Left ventricle myocardium inferior (tissue), 1 donor: ENCODE results near the gene MUC2. TPM values are rescaled to one million over a fixed set of nuclear protein-coding genes. Genes with fewer than 3 reads are reported as not detected.

Experiments
- DNase-seq: peaks from one replicate; pipeline ENCODE4 v3.0.0-alpha.2; 2020
- H3K27ac ChIP-seq: fragments of 200-600 bp; replicated peaks from 2 replicates; pipeline ENCODE4 v1.8.0; 2021
- H3K27me3 ChIP-seq: fragments of 200-600 bp; 2 replicates; pipeline ENCODE4 v1.8.0; 2021; ENCODE audit warnings: low read depth
- H3K36me3 ChIP-seq: fragments of 200-600 bp; 2 replicates; pipeline ENCODE4 v1.8.0; 2021
- H3K4me1 ChIP-seq: fragments of 200-600 bp; 2 replicates; pipeline ENCODE4 v1.8.0; 2021
- H3K4me3 ChIP-seq: fragments of 200-600 bp; 2 replicates; pipeline ENCODE4 v1.8.0; 2021; ENCODE audit warnings: mild to moderate bottlenecking, moderate library complexity
- H3K9me3 ChIP-seq: fragments of 200-600 bp; replicated peaks from 2 replicates; pipeline ENCODE4 v1.8.0; 2021
- CTCF ChIP-seq: fragments of 200-600 bp; IDR thresholded peaks from 2 replicates; pipeline ENCODE4 v1.8.0; 2021; ENCODE audit warnings: antibody characterized with exemption, mild to moderate bottlenecking, borderline replicate concordance
- intact Hi-C: fragments of 100-400 bp; cut with micrococcal nuclease; formaldehyde crosslinking; loops from one replicate; pipeline ENCODE4 v1.11.0; 2022
- total RNA-seq: library from RNA; stranded (reverse); fragmentation: NEBNext Ultra II Directional; extraction: Animal tissue kit (Norgen Biotek cat#: 25700); gene quantifications from one replicate; pipeline ENCODE4 v1.2.1, GENCODE V29; 2021
- donor health status: DM: no; HTN: yes; CAD: no; lungs with severe emphysema.

MUC2 gene
- total RNA-seq, 1 donor from 2014 or later, result 0.03 TPM

- no peak for TF ChIP-seq CTCF
- intact Hi-C loops, result no loop called here
- H3K27me3 ChIP-seq, result peaks cover 28% of the 10 kb centered on the region
- H3K4me1 ChIP-seq, result peaks cover 17% of the 10 kb centered on the region
- H3K36me3 ChIP-seq, result no peaks in the 10 kb centered on the region
- no peak for DNase-seq
- H3K9me3 ChIP-seq, result no peaks in the 10 kb centered on the region
- no peak overlapping the region for H3K4me3 ChIP-seq
- no peak overlapping the region for H3K27ac ChIP-seq
Observed at GRCh38 chr11:1072821-1073231, 1.8 kb upstream of the MUC2 start.

DNA sequence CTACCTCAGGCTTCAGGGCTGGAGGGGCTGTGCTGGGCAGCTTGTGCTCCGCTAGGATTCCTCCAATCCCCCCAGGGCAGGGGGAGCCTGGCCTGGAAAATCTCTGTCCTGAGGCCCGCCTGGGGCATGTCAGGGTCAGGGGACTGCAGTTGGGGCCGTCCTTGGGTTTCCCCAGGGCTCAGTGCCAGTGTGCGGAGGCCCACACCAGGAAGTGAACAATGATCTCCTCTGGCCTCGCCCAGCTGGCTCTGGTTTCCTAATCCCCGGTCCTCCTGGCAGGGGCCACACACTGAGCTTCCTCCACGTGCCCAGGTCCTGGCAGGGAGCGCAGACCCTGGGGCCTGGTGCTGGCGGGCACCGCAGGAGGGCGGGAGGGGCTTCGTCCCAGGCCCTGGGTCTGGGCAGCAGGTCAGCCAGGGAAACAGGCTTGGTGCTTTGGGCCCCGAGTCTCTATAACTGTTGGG lies 1.4 kb upstream of the MUC2 start:
- no peaks in the 10 kb centered on the region for H3K36me3 ChIP-seq
- H3K4me3 ChIP-seq, result no peak overlapping the region
- TF ChIP-seq CTCF, result no peak
- DNase-seq, result peak; percentile 42
- intact Hi-C loops, result no loop called here
- H3K4me1 ChIP-seq, result peaks cover 17% of the 10 kb centered on the region
- H3K27me3 ChIP-seq, result peaks cover 33% of the 10 kb centered on the region
- H3K27ac ChIP-seq, result no peak overlapping the region
- no peaks in the 10 kb centered on the region for H3K9me3 ChIP-seq

GRCh38 chr11:1073851-1074243 lies 827 bp upstream of the MUC2 start:
- Histone ChIP-seq H3K4me1 (peaks cover 17% of the 10 kb centered on the region), H3K27me3 (peaks cover 33% of the 10 kb centered on the region), H3K4me3 (no peak overlapping the region), H3K36me3 (no peaks in the 10 kb centered on the region), H3K9me3 (no peaks in the 10 kb centered on the region), H3K27ac (no peak overlapping the region)
- DNase-seq, result no peak
- intact Hi-C loops, result no loop called here
- no peak for TF ChIP-seq CTCF

DNA sequence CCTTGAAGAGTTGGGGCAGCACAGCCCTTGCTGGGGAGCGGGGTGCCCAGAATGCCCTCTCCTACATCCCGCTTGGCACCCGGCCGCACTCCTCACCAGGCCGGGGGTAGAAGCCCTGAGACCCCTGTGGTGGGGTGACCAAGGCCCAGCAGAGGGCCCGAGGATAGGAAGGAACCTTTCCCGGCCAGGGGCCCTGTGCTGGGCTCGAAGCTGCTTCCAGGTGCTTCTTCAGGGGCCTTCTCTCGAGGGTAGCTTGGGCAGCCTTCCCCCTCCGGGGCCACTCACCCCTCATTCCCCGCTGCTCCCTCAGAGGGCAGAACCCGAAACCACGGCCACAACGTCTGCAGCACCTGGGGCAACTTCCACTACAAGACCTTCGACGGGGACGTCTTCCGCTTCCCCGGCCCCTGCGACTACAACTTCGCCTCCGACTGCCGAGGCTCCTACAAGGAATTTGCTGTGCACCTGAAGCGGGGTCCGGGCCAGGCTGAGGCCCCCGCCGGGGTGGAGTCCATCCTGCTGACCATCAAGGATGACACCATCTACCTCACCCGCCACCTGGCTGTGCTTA lies 752 bp downstream of the MUC2 start:
- TF ChIP-seq CTCF, result no peak
- Histone ChIP-seq H3K27me3 (peaks cover 33% of the 10 kb centered on the region), H3K27ac (no peak overlapping the region), H3K4me3 (no peak overlapping the region), H3K4me1 (peaks cover 17% of the 10 kb centered on the region), H3K9me3 (no peaks in the 10 kb centered on the region), H3K36me3 (no peaks in the 10 kb centered on the region)
- DNase-seq, result no peak
- intact Hi-C loops, result no loop called here

GRCh38 chr11:1076061-1076665 lies 1.5 kb downstream of the MUC2 start:
- no peak for DNase-seq
- no peak for TF ChIP-seq CTCF
- Histone ChIP-seq H3K36me3 (no peaks in the 10 kb centered on the region), H3K27me3 (peaks cover 33% of the 10 kb centered on the region), H3K4me1 (peaks cover 17% of the 10 kb centered on the region), H3K4me3 (no peak overlapping the region), H3K27ac (no peak overlapping the region), H3K9me3 (no peaks in the 10 kb centered on the region)
- intact Hi-C loops, result no loop called here
